HG03095 (cell line): ENCODE data around the gene TMX4.
"Not testable (repeated sequence)": the region's sequence is repeated elsewhere in the genome, so short reads cannot be mapped to it uniquely, and the experiment has no call there.

ENCODE experiments used
- ATAC-seq: cut with Tn5 transposase; IDR thresholded peaks from one replicate; pipeline ENCODE4 v1.9.1; 2021; ENCODE audit warnings: moderate library complexity; ENCODE audit not compliant: unreplicated experiment

TMX4 gene

DNA sequence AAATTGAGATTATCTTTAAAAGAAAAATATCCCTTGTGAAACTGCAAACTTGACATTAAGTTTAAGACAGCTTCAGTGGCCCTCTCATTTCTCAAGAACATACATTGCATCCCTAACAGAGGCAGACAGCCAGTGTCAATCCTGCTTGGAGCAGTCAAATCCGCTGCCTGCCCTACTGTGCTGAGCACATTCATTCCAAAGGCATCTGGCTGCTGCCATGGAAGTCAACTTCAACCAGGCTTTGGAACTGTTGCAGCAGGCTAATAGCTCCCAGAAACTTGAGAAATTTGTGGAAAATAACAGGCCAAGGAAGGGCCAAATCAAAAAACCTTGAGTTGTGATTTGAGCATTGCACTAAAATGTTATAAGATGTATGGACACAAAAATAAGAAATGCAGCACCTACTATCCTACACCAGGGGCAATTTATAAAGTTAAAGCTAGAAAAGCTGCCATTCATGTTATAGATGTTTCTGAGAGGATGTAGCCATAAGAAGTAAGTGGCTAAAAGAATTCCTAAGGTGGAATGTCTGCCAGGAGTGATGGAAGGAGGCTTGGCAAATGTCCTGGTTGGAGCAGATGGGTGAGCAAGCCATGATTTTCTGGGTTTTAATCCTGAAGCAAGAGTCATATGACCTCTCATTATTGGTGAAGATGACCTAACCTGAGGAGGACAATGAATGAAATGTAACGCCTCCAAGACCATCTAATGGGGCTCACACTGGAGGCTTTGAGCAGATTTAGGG, 47.9 kb downstream of the TMX4 start:
- no peak for ATAC-seq

DNA sequence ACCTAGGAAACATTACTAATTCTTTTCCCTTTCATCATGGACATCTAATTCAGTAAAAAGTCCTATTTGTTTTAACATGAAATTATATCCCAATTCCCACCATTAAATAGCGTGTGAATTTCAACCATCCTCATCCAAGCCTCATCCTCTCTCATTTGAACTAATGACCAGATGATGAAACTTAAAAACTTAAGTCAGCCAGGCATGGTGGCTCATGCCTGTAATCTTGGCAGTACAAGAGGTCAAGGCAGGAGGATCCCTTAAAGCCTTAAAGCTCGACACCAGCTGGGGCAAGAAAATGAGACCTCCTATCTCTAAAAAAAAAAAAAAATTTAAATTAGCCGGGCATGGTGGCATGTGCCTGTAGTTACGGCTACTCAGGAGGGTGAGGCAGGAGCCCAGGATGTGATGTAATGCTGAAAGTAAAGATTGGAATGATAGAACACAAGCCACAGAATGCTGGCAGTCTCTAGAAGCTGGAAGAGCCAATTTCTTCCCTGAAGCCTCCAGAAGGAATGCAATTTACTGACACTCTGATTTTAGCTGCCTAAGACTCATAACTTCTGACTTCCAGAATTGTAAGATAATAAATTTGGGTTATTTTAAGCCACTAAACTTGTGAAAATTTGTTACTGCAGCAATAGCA, 52.2 kb downstream of the TMX4 start:
- ATAC-seq: no peak

DNA sequence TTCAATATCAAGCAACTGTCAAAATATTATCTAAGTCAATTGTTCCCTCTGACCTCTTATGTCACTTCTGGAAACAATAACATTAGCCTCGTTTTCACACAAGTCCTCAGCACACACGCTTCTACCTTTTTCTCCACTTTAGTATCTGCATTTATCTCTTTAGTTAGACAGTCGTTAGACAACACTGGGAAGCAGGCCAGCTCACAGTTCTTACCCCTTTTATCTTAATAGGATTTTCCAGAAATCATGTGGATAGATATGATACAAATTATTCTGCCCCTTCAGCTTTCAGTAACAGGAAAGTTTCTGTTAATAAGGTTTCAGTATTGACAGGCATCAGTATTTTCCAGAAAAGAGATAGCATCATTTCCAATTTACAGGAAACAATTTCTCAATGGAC, 53.4 kb downstream of the TMX4 start:
- no peak for ATAC-seq

DNA sequence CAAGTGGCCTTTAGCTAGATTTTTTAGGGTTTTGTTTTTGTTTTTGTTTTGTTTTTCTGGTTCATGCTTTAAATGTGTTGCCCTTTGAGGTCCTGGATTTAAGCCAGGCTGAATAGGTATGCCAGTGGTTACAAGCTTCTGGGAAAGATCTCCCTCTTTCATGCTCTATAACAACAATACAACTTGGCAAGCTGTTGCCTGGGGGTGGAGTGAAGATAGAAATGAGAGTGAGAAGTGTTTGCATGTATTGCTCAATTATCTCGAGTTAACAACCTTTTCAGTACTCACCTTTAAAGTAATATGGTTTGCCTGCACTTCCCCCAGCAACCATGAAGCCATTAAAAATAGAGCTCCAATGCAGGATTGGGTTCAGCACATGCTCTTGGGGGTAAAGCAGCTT, 60.1 kb downstream of the TMX4 start:
- ATAC-seq: no peak

DNA sequence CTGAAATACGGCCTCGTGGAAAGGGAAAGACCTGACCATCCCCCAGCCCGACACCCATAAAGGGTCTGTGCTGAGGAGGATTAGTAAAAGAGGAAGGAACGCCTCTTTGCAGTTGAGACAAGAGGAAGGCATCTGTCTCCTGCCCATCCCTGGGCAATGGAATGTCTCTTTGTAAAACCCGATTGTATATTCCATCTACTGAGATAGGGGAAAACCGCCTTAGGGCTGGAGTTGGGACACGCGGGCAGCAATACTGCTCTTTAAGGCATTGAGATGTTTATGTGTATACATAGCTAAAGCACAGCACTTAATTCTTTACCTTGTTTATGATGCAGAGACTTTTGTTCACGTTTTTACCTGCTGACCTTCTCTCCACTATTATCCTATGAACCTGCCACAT, 63.0 kb downstream of the TMX4 start:
- not testable (repeated sequence) for ATAC-seq

DNA sequence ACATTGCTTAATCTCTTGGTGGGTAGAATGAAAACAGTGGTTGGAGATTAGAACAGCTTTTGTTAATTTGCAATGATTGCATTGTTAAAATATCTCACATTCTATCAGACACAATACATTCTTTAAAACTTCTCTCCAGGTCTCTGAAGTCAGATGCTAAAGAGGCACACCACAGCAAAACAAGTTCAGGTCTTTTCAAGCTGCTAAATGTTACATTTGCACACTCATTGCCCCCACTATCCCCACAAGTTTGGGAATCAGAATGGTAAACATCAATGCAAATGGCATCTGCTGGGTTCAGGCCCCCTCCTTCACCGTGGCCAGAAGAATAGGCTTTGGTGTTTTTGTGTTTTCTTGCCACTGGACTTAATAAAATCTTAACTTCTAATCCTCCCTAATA, 69.2 kb downstream of the TMX4 start:
- ATAC-seq: no peak

DNA sequence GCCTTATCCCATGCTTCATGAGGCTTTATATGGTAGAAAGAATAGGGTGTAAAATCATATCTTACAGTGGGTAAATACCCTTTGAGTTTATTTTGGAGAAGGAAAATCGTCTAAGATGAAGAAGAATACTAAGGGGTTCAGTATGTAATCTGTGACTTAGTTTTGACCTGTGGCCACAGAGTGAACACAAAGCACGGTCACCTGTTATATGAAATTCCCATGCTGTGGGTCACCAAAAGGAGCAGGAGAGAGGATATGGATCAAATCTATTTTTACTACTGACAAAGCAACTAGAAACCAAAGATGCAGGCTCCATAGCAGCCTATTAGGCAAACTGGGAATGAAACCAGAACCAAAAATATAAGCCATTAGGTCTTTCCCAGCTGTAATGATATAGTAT, 75.7 kb downstream of the TMX4 start:
- ATAC-seq: no peak

DNA sequence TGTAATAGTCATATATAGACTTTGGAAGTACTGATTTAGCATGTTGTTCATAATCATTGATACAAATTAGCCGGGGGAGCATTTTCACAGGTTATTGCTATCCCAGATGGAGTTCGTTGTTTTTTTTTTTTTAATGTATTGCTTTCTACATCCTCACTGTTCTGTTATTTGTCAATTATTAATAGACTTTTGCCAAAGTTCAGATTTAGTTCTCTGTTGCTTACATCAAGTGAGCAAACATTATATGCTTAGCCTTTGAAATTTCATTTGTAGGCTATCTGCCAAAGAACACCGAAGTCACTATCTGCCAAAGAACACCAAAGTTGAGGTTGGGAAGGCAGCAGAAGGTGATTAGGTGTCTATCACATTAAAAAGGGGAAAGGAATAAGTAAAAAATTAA, 79.2 kb downstream of the TMX4 start, which contains the start of gene HAO1:
Gene HAO1, minus strand, starts transcription at position 118 of the 400 bp plus-strand sequence. Its CDS starts 36 bp downstream, at position 82.
- no peak for ATAC-seq

DNA sequence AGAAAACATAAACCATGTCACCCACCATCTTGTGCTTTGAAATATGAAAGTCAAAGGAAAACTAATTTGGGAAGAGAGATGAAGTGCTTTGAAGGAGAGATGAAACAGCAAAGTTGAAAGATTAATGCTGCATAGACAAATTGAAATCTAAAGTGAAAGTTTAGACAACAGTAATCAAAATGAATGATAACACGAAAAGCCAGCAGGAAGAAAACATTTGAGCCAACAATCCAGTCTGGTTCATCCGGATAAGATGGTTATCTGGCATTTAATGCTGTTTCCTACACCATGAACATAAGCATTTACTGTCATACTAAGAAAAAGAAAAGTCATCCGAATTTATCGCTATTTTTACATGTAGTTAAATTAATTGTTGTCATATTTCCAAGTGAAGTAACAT, 79.9 kb downstream of the TMX4 start:
- ATAC-seq: no peak

DNA sequence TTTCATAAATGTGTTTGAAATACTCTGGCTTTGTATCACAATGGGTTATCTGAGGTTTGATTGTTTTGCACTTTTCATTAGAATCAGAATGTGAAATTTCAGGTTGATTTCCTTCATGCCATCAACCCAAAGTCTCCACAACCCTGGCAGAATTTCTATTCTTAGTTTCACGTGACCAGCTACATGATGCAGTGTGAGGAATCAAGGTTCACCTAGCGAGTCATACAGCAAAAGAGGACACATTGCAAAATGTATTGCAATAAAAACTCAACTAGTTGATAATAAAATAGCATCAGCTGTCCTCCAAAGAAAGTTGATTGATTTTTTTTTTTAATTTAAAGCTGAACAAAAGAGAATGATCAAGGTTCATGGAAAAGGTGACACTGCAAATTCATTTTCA, 81.5 kb downstream of the TMX4 start:
- ATAC-seq: no peak

DNA sequence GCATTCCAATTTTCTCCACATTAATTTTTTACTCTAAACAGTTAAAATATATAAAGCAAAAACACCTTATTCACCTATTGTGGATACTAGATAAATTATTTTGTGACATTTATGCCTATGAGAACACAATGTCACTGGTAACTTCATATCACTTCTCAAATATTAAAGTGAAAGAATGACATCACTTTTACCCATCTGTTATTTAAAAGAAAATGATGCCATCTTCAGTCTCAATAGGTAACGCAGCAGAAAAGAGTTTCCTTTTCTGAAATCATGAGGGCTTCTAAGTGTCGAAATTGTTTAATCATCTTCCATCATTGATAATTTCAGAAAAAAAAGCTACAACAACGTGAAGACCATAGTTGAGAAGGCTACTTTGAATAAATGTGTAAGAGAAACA, 82.2 kb downstream of the TMX4 start:
- no peak for ATAC-seq

DNA sequence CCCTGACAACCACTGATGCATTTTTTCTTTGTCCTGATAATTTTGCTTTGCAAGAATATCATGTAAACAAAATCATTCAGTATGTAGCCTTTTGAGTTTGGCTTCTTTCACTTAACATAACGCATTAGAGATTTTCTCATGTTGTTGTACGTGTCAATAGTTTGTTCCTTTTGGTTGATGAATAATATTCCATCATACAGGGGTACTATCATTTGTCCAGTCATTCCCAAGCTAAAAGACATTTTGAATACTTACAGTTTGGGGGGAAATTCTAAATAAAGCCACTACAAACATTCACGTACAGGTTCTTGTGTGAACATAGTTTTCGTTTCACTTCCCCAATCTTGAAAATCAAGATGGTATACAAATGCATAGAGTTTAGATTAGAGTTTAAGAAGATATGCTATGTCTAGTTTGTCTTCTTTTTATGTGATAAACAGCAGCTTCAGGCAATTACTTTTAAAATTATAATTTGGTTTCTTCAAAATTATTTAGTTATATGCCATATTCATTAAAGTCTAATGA, 84.5 kb downstream of the TMX4 start:
- ATAC-seq: peak; percentile 52

DNA sequence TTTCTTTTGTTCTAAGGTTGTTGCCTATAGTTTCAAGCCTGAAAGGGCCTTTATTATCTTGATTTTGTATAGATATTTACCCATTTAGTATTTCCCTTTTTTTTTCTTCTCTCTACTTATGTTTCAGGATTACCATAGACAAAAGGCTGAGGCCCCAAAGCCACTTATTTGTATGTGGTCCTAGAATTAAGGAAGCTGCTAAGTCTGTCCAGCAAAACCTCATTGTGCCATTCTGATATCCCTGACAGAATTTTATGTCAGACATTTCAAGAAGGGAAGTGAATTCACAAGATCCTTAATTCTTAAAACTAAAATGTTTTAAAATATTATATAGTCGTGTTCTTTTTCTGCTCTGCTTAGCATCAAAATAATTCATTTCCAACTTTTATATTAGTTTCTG, 86.2 kb downstream of the TMX4 start:
- ATAC-seq: no peak

DNA sequence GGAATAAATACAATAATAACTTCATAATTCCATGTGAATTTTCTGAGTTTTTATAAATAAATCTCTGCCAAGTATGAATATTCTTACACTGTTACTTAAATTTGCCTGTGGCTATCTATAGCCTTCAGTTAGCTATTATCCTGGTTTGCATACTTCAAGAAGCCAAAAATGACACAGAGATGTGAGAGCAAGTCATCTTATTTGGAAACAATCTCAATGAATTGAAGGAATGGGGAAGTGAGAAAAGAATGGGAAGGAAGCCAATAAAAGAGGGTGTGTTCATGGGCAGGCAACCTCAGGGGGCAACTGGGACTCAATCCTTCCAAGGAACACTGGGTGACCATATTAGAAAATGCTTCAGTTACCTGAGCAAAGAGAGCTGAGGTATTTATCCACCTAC, 89.2 kb downstream of the TMX4 start:
- no peak for ATAC-seq
